Activated CD8-positive, alpha-beta memory T cell treated with anti-CD3 and anti-CD28 coated beads, Interleukin-2, amount 10 ng/mL, durations not matched to agents 7 days and 5 days (primary cell): Measurements from ENCODE around the gene CDKN2B-AS1. TPM values are rescaled to one million over a fixed set of nuclear protein-coding genes. Genes with fewer than 3 reads are reported as not detected.
"Not testable (repeated sequence)": the region's sequence is repeated elsewhere in the genome, so short reads cannot be mapped to it uniquely, and the experiment has no call there.

Experiments used
- ATAC-seq: fragments of 150-1000 bp; cut with Tn5 transposase; one replicate; pipeline ENCODE4 v1.10.0; 2021; ENCODE audit warnings: moderate library complexity
- CTCF ChIA-PET: fragments of 350-600 bp; sonication (Branson Sonifier 250); formaldehyde crosslinking; loops from one replicate; lab custom pipeline; 2021; ENCODE audit warnings: antibody characterized with exemption; lab: Charles Lee
- DNase-seq: peaks from one replicate; pipeline ENCODE4 v3.0.0-alpha.2; 2020
- H3K27ac Mint-ChIP-seq: one replicate; pipeline ENCODE4 v1.8.0; 2021; ENCODE audit warnings: mild to moderate bottlenecking, mixed read lengths
- H3K27me3 Mint-ChIP-seq: one replicate; pipeline ENCODE4 v1.8.0; 2021; ENCODE audit warnings: mixed read lengths
- H3K36me3 Mint-ChIP-seq: one replicate; pipeline ENCODE4 v1.8.0; 2021; ENCODE audit warnings: mild to moderate bottlenecking, mixed read lengths
- H3K4me1 Mint-ChIP-seq: one replicate; pipeline ENCODE4 v1.8.0; 2021; ENCODE audit warnings: mixed read lengths
- H3K4me3 Mint-ChIP-seq: one replicate; pipeline ENCODE4 v1.8.0; 2021; ENCODE audit warnings: mild to moderate bottlenecking, moderate library complexity, mixed read lengths
- H3K9me3 Mint-ChIP-seq: one replicate; pipeline ENCODE4 v1.8.0; 2022; ENCODE audit warnings: low read depth, mixed read lengths
- total RNA-seq, 2 experiments: library from RNA; stranded (reverse); gene quantifications; one replicate each; pipeline ENCODE4 v1.2.3, GENCODE V29; 2021

Gene CDKN2B-AS1
- total RNA-seq, 2 experiments from 2014 or later: 3.3 to 3.4 TPM

DNA sequence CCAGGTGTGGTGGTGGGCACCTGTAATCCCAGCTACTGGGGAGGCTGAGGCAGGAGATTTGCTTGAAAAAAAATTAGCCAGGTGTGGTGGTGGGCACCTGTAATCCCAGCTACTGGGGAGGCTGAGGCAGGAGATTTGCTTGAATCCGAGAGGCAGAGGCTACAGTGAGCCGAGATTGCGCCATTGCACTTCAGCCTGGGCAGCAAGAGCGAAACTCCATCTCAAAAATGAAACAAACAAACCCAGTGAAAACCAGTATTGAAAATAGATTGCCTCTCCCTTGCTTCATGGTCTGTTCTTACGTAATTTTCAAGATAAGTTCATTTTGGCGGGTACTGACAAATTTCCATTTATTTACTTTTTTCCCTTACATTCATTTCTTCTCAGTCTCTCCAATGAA lies 63.4 kb downstream of the CDKN2B-AS1 start:
- Mint-ChIP-seq H3K4me1 (peaks cover 20% of the 10 kb centered on the region), H3K36me3 (peaks cover 26% of the 10 kb centered on the region), H3K27me3 (peaks cover 15% of the 10 kb centered on the region)
- H3K9me3 Mint-ChIP-seq, ATAC-seq, H3K4me3 Mint-ChIP-seq, H3K27ac Mint-ChIP-seq, DNase-seq: not testable (repeated sequence)
- CTCF ChIA-PET: interaction anchor here (1.2 kb wide), 1 partner anchor 8 kb away, joined by 4 read pairs; no protein-coding TSS in a partner anchor

DNA sequence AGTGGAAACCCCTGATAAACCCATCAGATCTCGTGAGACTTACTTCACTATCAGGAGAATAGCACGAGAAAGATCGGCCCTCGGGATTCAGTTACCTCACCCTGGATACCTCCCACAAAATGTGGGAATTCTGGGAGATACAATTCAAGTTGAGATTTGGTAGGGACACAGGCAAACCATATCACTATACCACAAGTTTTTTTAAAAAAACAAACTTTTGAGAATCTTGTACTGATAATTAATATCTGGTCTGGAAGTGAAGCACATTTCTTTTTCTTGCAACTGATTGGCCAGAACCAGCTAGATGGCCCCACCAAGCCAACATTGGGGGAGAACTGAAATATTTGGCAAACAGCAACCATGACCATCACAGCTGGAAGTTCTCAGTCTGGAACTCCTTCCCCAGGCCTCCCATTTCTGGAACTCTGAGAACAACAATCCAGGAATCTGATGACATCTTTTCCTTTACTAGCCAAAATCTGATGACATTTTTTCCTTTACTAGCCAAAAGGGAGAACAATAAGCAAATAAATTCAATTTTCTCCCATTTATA lies 66.3 kb downstream of the CDKN2B-AS1 start:
- Mint-ChIP-seq H3K36me3 (peaks cover 33% of the 10 kb centered on the region), H3K27me3 (peaks cover 15% of the 10 kb centered on the region), H3K9me3 (peaks cover 2% of the 10 kb centered on the region), H3K27ac (no peak overlapping the region), H3K4me3 (no peak overlapping the region), H3K4me1 (peaks cover 33% of the 10 kb centered on the region)
- DNase-seq (no peak), ATAC-seq (no peak)
- CTCF ChIA-PET: interaction anchor here (1.4 to 1.9 kb wide), 2 partner anchors 8 to 10 kb away, joined by 3 to 4 read pairs; no protein-coding TSS in a partner anchor

DNA sequence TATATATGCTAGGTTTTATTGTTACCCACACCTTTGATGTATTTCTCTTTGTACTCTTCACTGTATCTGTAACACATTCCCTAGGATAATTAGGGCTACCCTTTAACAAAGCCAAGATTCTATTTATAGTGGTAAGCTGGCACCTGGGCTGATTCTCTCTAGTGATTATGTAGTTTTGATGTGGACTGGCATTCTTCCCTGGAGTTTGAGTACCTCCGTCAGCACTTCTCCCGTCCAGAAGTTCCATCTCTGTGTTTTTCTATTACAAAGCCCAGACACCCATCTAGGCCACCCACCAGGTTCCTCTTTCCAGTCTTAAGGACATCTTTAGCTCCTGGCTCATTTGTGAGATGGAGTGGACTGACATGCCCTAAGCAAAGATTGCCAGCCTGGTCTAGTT lies 70.4 kb downstream of the CDKN2B-AS1 start:
- Mint-ChIP-seq H3K27me3 (peaks cover 13% of the 10 kb centered on the region), H3K36me3 (peaks cover 20% of the 10 kb centered on the region), H3K4me3 (no peak overlapping the region), H3K4me1 (peaks cover 43% of the 10 kb centered on the region), H3K27ac (peak overlapping the region; percentile 10), H3K9me3 (no peaks in the 10 kb centered on the region)
- ATAC-seq (no peak), DNase-seq (no peak)
- CTCF ChIA-PET: interaction anchor here (0.8 to 1.8 kb wide), 6 partner anchors 11 to 57 kb away, joined by 3 to 7 read pairs (median 4); no protein-coding TSS in a partner anchor

DNA sequence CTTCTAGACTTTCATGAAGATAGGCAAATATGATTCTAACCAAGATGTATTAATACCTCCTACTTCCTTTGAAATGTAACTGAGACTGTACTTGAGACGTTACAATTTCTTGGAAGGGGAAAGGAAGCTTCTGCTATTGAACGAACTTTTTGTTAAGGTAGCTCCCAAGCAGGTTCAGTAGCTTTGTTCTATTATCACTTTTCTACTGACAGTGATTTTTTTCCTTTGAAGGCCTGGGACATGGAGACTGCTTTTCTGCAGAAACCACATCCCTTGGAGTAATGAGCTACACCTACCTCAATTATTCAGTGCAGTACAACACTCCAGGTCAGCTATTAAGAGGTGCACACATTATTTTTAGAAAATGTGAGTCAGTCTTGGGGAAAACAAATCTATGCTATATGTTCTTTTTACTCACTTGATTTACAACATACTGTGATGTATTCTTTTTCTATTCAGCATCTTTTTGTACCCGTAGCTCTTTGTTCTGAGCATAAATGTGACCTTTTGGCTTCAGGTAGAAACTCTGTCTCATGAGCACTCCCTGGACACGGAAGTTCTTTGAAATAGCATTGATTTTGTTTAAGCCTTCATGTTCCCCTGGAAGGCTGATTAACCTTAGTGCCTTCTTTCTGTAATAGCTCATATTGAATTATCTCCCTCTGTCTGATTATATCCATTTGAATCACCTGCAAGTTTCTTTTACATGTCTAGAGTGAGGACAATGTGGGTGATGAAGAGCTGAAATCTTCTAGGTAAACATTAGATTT lies 71.0 kb downstream of the CDKN2B-AS1 start:
- H3K4me1 Mint-ChIP-seq: peaks cover 45% of the 10 kb centered on the region
- H3K9me3 Mint-ChIP-seq: no peaks in the 10 kb centered on the region
- DNase-seq (no peak), ATAC-seq (peak; percentile 67)
- peak overlapping the region; percentile 68 for H3K27ac Mint-ChIP-seq
- H3K27me3 Mint-ChIP-seq: peaks cover 8% of the 10 kb centered on the region
- H3K4me3 Mint-ChIP-seq: no peak overlapping the region
- H3K36me3 Mint-ChIP-seq: peaks cover 19% of the 10 kb centered on the region
- CTCF ChIA-PET: interaction anchor here (0.8 to 1.8 kb wide), 10 partner anchors 8 to 57 kb away, joined by 3 to 7 read pairs (median 4); no protein-coding TSS in a partner anchor

DNA sequence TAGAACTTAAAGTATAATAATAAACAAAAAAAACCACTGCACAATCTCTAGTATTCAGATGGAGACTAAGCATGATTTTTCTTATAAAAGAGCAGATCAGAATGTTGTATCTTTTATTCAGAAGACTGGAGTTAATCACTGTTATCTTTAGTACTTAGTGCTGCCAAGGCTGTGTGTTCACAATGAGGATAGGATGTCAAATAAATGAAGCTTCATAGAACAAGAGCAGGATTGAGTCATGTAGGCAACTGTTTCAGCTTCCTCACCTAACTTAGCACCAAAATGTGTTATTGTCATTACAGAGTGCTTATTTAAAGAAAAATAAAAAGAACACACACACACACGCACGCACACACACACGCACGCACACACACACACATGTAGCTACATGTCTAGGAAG lies 72.6 kb downstream of the CDKN2B-AS1 start:
- peaks cover 8% of the 10 kb centered on the region for H3K27me3 Mint-ChIP-seq
- peaks cover 52% of the 10 kb centered on the region for H3K4me1 Mint-ChIP-seq
- H3K9me3 Mint-ChIP-seq: no peaks in the 10 kb centered on the region
- CTCF ChIA-PET: interaction anchor here (0.8 to 1.6 kb wide), 5 partner anchors 15 to 59 kb away, joined by 3 to 5 read pairs (median 3); no protein-coding TSS in a partner anchor
- no peak for ATAC-seq
- peaks cover 27% of the 10 kb centered on the region for H3K36me3 Mint-ChIP-seq
- H3K4me3 Mint-ChIP-seq: no peak overlapping the region
- DNase-seq: no peak
- no peak overlapping the region for H3K27ac Mint-ChIP-seq

DNA sequence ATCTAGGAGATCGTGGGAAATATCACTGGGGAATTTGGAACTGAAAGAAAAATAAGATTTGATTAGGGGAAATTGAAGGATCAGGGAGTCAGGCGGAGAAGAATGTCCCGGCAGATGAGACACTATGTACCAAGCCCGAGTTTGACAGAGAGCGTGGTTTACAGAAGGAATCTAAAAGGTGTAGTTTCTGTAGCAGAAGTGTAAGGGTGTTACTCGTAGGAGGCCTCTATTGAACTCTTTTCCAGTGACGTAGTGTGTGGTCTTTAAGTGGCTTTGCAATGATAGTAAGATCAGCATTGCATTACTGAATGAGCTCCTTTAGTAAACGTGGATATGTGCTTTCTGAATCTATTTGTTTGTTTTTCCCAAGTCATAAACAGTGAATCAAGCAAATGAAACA lies 73.8 kb downstream of the CDKN2B-AS1 start:
- Mint-ChIP-seq H3K9me3 (no peaks in the 10 kb centered on the region), H3K4me3 (no peak overlapping the region), H3K36me3 (peaks cover 29% of the 10 kb centered on the region), H3K27ac (no peak overlapping the region), H3K27me3 (peaks cover 2% of the 10 kb centered on the region), H3K4me1 (peaks cover 61% of the 10 kb centered on the region)
- DNase-seq (no peak), ATAC-seq (no peak)
- CTCF ChIA-PET: interaction anchor here (1.5 to 3.0 kb wide), 4 partner anchors 12 to 51 kb away, joined by 3 to 10 read pairs (median 7); no protein-coding TSS in a partner anchor

DNA sequence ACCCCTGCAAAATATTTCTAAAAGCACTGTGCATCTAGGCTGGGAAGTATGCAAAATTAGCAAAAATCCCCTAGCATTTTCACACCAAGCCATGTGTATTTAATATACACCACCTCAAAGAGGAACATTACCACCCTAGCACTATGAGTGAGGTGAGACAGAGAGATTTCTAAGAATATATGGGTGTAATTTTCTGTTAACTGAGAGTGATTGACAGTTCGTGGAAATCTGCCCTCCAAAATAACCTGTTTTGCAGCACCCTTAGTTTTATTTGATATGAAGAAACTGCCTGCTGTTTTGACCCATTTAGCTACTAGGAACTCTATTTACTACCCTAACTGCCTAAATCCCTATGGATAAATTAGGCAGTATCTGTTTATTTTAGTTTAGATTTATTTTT lies 78.8 kb downstream of the CDKN2B-AS1 start:
- DNase-seq (no peak), ATAC-seq (peak; percentile 94)
- Mint-ChIP-seq H3K36me3 (peaks cover 36% of the 10 kb centered on the region), H3K27me3 (peaks cover 2% of the 10 kb centered on the region), H3K27ac (peak overlapping the region; percentile 80), H3K4me3 (no peak overlapping the region), H3K9me3 (no peaks in the 10 kb centered on the region), H3K4me1 (peaks cover 59% of the 10 kb centered on the region)
- CTCF ChIA-PET: interaction anchor here (0.7 kb wide), 1 partner anchor 28 kb away, joined by 3 read pairs; no protein-coding TSS in a partner anchor

DNA sequence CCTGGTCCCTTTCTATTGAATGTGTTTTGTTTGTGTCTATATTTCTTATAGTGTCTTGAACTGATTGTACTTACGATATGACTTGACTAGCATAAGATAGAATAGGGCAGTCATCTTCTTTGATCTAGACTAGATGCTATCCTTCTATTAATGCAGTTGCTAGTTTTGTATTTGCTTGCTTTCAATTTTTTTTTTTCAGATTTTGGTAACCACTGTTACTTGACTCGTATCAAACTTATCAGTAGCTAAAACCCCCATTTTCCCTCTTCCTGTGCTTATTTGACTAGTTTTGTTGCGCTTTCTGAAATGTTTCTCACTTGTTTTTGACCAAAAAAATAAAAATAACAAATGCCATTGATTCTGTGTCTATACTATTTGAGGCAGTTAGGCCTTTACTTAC lies 83.5 kb downstream of the CDKN2B-AS1 start:
- CTCF ChIA-PET: interaction anchor here (1.0 to 2.9 kb wide), 4 partner anchors 25 to 69 kb away, joined by 3 to 10 read pairs (median 4); partner anchors contain the start of gene CDKN2B
- peaks cover 21% of the 10 kb centered on the region for H3K27me3 Mint-ChIP-seq
- H3K36me3 Mint-ChIP-seq: peaks cover 37% of the 10 kb centered on the region
- DNase-seq: no peak
- no peak overlapping the region for H3K4me3 Mint-ChIP-seq
- H3K9me3 Mint-ChIP-seq: no peaks in the 10 kb centered on the region
- peak overlapping the region; percentile 56 for H3K27ac Mint-ChIP-seq
- peaks cover 60% of the 10 kb centered on the region for H3K4me1 Mint-ChIP-seq
- ATAC-seq: no peak

DNA sequence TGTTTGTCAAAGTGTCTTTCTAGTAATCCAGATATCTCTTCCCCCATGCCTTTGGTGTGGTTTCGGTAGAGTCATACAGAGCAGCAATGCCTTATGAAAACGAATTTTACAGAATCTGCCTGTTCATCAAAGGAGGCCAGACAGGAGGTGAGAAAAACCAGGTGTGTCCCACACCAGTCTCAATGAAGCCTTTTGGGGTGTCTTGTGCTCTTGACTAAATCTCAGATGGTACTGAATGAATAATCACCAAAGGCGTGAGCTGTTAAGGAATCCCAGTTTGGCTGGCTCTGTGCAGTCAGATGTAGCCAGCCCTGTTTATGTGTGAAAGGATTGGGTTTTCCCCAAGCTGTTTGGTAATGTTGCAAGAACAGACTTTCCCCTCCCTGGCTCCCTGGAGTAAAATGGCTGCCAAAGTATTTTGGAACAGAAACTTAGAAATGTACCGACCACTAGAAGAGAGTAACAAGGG lies 85.3 kb downstream of the CDKN2B-AS1 start:
- CTCF ChIA-PET: interaction anchor here (0.9 to 2.9 kb wide), 8 partner anchors 11 to 86 kb away, joined by 3 to 14 read pairs (median 8); partner anchors contain the start of genes CDKN2A and CDKN2B-AS1
- peaks cover 42% of the 10 kb centered on the region for H3K36me3 Mint-ChIP-seq
- peak; percentile 70 for DNase-seq
- peaks cover 48% of the 10 kb centered on the region for H3K4me1 Mint-ChIP-seq
- peak; percentile 88 for ATAC-seq
- peaks cover 36% of the 10 kb centered on the region for H3K27me3 Mint-ChIP-seq
- no peaks in the 10 kb centered on the region for H3K9me3 Mint-ChIP-seq
- peak overlapping the region; percentile 6 for H3K4me3 Mint-ChIP-seq
- peak overlapping the region; percentile 67 for H3K27ac Mint-ChIP-seq

DNA sequence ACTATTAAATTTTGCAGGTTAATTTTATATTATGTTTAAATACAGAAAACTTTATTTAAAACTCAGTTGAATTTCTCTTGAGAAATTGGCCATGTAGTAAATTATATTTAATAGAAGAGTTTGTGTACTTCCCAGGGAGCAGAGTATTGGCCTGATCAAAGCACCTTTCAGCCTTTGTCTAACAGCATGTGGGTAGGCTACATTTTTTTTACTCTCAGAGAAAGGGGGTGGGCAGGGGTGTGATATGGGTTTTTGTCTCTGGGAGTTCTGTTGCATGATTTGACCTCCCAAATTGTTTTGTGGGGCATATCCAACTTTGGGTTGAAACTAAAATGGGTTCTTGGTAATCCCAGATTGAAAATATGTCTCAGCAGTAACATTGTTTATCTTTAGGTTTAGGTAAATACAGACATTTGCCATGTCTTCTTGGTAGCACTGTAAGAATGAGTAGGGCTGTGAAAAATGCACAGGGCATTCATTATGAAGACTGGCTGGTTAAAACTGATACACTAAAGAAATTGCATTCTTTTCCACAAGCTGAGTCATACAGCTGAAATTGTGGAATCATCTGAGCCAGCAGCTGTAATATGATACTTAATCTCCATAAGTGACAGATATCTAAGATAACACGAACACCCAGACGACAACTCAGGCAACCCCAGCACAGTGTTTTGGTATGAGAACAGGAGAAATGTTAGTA lies 89.9 kb downstream of the CDKN2B-AS1 start:
- Mint-ChIP-seq H3K27me3 (peaks cover 59% of the 10 kb centered on the region), H3K4me3 (no peak overlapping the region), H3K9me3 (no peaks in the 10 kb centered on the region), H3K36me3 (peaks cover 24% of the 10 kb centered on the region), H3K27ac (no peak overlapping the region), H3K4me1 (peaks cover 17% of the 10 kb centered on the region)
- ATAC-seq (no peak), DNase-seq (no peak)
- CTCF ChIA-PET: no interaction called here

DNA sequence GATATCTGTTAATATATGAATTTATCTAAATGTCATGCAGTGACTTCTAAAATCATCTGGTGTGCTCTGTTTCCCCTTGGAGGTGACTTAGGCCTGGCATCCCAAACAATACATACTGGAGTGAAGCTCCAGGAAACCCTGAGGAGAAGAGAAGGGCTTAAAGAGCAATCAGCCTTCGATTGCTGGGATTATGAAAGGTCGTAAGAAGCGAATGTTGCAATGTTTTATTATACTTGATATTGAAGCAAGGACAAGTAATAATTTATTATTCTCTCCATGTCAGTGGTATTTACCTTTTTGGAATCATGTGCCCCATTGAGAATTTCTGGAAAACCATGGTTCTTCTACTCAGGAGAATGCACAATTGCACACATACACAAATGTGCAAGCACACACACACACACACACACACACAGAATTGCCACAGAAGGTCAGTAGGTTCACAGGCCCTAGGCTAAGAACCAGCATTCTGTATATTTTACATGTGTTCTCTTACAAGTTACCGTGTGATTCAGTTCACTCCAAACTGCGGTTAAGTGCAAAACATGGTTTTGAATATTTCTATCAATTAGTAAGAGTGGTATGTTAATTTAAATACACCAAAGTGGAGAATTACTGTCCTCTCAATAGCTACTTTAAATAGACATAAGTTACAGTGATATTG lies 93.6 kb downstream of the CDKN2B-AS1 start:
- Mint-ChIP-seq H3K4me1 (peaks cover 7% of the 10 kb centered on the region), H3K36me3 (peaks cover 12% of the 10 kb centered on the region), H3K27me3 (peaks cover 56% of the 10 kb centered on the region), H3K27ac (no peak overlapping the region), H3K4me3 (no peak overlapping the region), H3K9me3 (no peaks in the 10 kb centered on the region)
- DNase-seq (no peak), ATAC-seq (no peak)
- CTCF ChIA-PET: no interaction called here

DNA sequence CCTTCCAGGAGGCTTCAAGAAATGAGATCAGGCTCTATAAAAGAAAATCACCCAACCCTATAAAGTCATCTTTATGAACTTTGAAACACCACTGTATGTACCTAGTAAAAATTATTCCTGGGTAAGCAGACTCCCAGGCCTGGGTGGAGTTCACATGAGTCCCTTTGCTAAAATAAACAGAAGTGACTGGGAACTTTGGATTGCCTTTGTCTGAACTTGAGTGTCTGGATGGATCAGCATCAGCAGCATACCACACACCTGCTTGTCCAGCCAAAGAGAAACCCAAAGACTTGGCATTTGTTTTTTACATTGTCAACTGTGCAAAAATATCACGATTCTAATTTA lies 94.1 kb downstream of the CDKN2B-AS1 start:
- CTCF ChIA-PET: no interaction called here
- ATAC-seq: no peak
- H3K4me1 Mint-ChIP-seq: peaks cover 7% of the 10 kb centered on the region

More for the DNA sequence above, 94.1 kb downstream of the CDKN2B-AS1 start:
- no peak for DNase-seq
- Mint-ChIP-seq H3K27ac (no peak overlapping the region), H3K36me3 (peaks cover 11% of the 10 kb centered on the region), H3K9me3 (no peaks in the 10 kb centered on the region), H3K4me3 (no peak overlapping the region), H3K27me3 (peaks cover 53% of the 10 kb centered on the region)
